Measurements from ENCODE around the gene PTPRN2. TPM values are rescaled to one million over a fixed set of nuclear protein-coding genes. Genes with fewer than 3 reads are reported as not detected.
A peak's percentile ranks its signal among the peaks of the same experiment; 100 is the strongest.

Gene PTPRN2
- polyA plus RNA-seq, 1 donor from 2014 or later = 1.6 TPM

DNA sequence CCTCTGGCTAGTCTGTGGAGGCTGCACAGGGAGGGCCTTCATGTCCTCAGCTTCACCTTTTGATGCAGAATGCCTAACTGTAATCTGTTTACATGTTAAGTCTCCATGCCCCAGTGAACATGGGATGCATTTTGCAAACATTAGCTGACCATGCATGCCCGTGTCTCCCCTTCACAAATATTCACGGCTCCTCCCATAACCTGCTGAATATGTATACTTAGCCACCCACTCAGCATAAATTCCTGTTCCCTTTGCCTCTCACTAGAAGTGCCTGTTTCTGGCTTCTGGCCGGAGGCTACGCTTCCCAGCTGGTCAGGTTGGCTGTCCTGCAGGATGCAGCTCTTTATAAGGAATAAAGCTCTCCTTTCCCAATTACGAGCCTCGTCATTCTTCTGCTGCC lies 698.1 kb downstream of the PTPRN2 start:
- Mint-ChIP-seq H3K4me1 (no peaks in the 10 kb centered on the region), H3K27ac (no peak overlapping the region), H3K27me3 (peaks cover 1% of the 10 kb centered on the region), H3K9me3 (peaks cover 0 to 5% (median 4%) of the 10 kb centered on the region in 3 donors), H3K36me3 (peaks cover 2% of the 10 kb centered on the region), H3K4me3 (no peak overlapping the region)

DNA sequence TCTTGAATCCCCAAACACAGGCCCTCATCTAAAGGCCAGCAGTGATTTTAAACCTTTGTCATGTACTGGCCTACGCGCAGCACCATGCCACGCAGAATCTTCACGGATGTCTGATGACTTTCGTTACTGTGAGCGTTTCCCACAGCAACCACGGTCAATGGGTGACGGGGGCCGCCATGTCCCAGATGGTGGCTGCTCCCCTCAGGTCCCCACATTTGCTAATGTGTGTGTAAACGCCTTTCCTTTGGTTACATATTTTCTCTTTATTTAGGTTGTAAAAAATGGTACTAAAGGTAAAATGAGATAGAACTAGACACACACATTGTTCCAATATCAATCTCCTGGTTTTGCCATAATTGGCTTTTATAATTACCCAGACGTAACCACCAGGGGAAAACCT lies 699.0 kb downstream of the PTPRN2 start:
- Mint-ChIP-seq H3K36me3 (peaks cover 2% of the 10 kb centered on the region), H3K27me3 (peaks cover 1% of the 10 kb centered on the region), H3K4me1 (no peaks in the 10 kb centered on the region), H3K4me3 (no peak overlapping the region), H3K27ac (no peak overlapping the region), H3K9me3 (peaks cover 0 to 5% (median 4%) of the 10 kb centered on the region in 3 donors)

DNA sequence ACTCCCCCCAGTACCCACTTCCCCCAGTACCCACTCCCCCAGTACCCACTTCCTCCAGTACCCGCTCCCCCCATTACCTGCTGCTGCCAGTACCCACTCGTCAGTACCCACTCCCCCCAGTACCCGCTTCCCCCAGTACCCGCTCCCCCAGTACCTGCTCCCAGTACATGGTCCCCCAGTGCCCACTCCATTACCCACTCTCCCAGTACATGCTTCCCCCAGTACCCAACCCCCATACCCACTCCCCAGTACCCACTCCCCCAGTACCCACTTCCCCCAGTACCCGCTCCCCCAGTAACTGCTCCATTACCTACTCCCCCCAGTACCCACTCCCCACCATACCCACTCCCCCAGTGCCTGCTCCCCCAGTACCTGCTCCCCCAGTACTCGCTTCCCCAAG lies 700.2 kb downstream of the PTPRN2 start:
- Mint-ChIP-seq H3K4me1 (no peaks in the 10 kb centered on the region), H3K36me3 (peaks cover 2% of the 10 kb centered on the region), H3K9me3 (peaks cover 0 to 5% (median 4%) of the 10 kb centered on the region in 3 donors), H3K27me3 (peaks cover 1% of the 10 kb centered on the region), H3K27ac (no peak overlapping the region), H3K4me3 (no peak overlapping the region)

DNA sequence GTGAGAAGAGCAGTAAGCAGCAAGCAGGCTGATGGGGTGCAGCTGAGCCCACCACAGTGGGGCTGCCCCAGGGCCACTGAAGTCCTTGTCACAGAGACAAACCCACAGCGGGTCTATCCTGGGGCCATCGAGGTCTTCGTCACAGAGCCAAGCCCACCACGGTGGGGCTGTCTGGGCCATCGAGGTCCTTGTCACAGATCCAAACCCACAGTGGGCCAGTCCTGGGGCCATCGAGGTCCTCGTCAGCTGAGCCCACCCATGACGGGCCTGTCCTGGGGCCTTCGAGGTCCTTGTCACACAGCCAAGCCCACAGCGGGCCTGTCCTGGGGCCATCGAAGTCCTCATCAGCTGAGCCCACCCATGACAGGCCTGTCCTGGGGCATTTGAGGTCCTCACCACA lies 700.9 kb downstream of the PTPRN2 start:
- Mint-ChIP-seq H3K4me1 (no peaks in the 10 kb centered on the region), H3K4me3 (no peak overlapping the region), H3K27ac (no peak overlapping the region), H3K27me3 (peaks cover 1% of the 10 kb centered on the region), H3K36me3 (peaks cover 2% of the 10 kb centered on the region), H3K9me3 (peaks cover 0 to 5% (median 4%) of the 10 kb centered on the region in 3 donors)

DNA sequence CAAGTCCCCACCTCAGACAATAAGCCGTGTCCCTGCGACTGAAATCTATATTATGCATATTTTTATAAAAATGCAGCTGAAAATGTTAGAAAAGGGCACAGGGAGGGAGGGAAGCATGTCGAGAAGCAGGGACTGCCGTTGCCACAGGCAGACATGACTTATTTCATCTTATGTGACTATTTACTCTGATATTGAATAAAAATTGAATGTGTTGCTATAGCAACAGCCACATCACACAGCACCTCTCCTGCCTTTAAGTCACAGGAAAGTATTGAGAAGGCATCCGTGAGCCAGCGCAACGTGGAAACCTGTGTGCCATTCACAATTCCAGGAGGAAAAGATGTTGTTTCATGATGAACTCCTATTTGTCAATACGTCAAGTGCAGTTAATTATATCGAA lies 701.4 kb downstream of the PTPRN2 start:
- Mint-ChIP-seq H3K9me3 (peaks cover 0 to 5% (median 4%) of the 10 kb centered on the region in 3 donors), H3K4me1 (no peaks in the 10 kb centered on the region), H3K4me3 (no peak overlapping the region), H3K27ac (no peak overlapping the region), H3K36me3 (peaks cover 2% of the 10 kb centered on the region), H3K27me3 (peaks cover 1% of the 10 kb centered on the region)

DNA sequence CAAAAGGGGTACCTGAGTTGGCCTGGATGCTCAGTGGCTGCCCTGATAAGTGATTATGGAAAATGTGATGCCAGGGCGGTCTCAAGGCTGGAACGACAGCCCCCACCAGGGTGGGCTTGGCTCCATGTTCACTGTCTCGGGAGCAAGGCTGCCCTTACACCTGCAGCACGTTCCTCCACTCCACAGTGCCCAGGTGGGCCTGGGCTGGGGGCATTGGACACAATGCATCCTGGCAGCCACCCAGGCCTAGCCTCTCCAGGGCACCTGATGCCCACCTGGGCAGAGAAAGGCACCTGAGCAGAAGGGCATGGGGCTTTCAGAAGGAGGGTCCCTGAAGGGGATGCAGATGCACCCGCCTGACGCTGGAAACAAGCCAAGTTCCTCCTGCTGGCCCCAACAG lies 702.5 kb downstream of the PTPRN2 start:
- Mint-ChIP-seq H3K36me3 (peaks cover 2% of the 10 kb centered on the region), H3K27me3 (peaks cover 1% of the 10 kb centered on the region), H3K27ac (no peak overlapping the region), H3K9me3 (peaks cover 0 to 11% (median 6%) of the 10 kb centered on the region in 3 donors), H3K4me1 (no peaks in the 10 kb centered on the region), H3K4me3 (no peak overlapping the region)

DNA sequence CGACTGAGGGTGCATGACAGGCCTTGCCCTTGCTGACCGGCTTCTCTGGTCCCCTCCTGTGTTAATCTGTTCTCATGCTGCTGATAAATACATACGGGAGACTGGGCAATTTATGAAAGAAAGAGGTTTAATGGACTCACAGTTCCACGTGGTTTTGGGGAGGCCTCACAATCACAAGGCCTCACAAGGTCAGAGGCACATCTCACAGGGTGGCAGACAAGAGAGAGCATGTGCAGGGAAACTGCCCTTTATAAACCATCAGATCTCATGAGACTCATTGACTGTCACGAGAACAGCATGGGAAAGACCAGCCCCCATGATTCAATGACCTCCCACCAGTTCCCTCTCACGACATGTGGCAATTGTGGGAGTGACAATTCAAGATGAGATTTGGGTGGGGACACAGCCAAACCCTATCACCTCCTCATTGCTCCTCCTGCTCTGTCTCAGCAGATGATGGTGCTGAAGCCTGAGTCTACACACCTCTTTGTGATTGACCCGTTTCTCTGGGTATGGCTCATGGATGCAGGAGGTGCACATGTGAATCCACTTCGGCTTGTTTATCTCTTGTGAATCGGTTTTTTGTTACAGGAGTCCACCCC lies 703.1 kb downstream of the PTPRN2 start:
- H3K36me3 Mint-ChIP-seq = peaks cover 2% of the 10 kb centered on the region
- H3K27me3 Mint-ChIP-seq = peaks cover under 1% of the 10 kb centered on the region

DNA sequence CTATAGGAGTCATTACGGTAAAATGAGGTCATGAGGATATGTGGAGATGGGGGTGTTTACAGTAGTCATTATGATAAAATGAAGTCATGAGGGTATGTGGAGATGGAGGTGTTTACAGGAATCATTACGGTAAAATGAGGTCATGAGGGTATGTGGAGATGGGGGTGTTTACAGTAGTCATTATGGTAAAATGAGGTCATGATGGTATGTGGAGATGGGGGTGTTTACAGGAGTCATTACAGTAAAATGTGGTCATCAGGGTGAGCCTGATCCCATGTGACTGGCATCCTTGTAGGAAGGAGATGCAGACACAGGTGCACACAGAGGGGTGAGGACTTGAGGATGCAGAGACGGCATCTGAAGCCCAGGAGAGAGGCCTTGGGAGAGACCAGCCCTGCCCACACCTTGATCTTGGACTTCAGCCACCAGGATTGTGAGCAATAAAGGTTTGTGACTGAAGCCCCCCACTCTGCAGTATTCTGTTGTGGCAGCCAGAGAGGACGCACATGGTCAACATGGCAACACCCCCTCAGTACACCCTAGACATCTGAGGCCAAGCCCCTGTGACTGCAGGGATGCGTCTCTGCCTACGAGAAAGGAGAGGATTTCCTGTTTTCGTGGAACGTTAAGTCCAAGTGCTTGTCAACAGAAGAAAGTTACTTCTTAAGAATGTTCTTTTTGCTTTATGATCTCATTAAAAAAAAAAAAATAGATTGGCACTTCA lies 706.4 kb downstream of the PTPRN2 start:
- H3K9me3 Mint-ChIP-seq = peaks cover 0 to 11% (median 4%) of the 10 kb centered on the region in 3 donors
- no peak overlapping the region for H3K4me3 Mint-ChIP-seq
- H3K27ac Mint-ChIP-seq = no peak overlapping the region
- no peaks in the 10 kb centered on the region for H3K4me1 Mint-ChIP-seq
- no peaks in the 10 kb centered on the region for H3K27me3 Mint-ChIP-seq
- H3K36me3 Mint-ChIP-seq = no peaks in the 10 kb centered on the region

More for the DNA sequence above, 703.1 kb downstream of the PTPRN2 start:
- H3K27ac Mint-ChIP-seq = peak overlapping the region in 1 of 3 donors; percentile 33
- peaks cover 0 to 11% (median 4%) of the 10 kb centered on the region in 3 donors for H3K9me3 Mint-ChIP-seq
- H3K4me3 Mint-ChIP-seq = no peak overlapping the region
- H3K4me1 Mint-ChIP-seq = no peaks in the 10 kb centered on the region

DNA sequence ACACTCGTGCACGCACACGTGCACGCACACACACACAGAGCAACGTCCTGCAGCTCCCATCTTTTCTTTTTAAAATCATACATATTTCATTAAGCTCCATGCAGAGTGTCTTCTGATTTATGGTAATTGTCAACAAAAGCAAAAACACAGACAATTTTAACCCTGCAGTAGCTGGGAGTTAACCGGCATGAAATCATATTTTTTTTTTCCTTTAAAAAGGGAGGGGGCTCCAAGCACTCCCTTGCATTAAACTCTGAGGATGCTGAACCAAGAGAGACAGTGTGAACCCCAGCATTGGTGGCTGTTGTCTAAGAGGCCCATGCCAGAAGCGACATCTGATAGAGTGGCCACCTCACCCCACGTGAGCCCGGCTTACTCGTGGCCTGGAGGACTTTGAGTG lies 708.2 kb downstream of the PTPRN2 start:
- Mint-ChIP-seq H3K27ac (no peak overlapping the region), H3K4me3 (peak overlapping the region in 1 of 4 donors; percentile 39), H3K9me3 (peaks cover 2 to 8% (median 2%) of the 10 kb centered on the region in 3 donors), H3K4me1 (peaks cover 0 to 4% (median 0%) of the 10 kb centered on the region in 3 donors), H3K27me3 (peaks cover 2% of the 10 kb centered on the region), H3K36me3 (no peaks in the 10 kb centered on the region)

DNA sequence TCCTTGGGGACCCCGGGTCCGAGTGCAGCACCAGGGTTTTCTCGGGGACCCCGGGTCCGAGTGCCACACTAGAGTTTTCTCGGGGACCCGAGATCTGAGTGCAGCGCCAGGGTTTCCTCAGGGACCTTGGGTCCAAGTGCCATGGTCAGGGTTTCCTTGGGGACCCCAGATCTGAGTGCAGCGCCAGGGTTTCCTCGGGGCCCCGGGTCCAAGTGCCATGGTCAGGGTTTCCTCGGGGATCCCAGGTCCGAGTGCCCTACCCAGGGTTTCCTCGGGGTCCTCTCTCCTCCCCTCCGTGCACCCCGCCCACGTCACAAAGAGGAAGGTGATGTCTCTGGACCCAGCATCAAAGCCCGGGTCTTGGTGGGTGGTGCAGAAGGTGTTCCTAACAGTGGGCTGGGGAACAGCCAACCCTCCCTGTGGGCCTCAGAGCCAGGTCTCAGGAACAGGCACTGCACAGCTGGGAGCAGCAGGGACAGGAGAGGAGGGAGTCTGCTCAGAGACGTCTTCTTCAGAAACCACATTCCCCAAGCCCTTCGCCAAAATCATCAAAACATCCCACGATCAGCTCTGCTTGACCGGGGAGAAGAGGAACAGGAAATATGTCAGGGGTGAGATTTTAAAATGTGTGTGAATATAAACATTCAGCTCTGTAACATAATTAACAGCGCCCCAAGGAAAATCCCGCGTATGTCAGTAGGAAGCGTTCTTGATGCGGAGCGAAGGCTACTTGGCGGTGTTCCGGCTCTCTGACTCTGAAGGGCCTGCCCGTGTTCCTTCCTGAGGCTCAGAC lies 710.1 kb downstream of the PTPRN2 start:
- Mint-ChIP-seq H3K27me3 (peaks cover 2% of the 10 kb centered on the region), H3K4me1 (peaks cover 0 to 4% (median 0%) of the 10 kb centered on the region in 3 donors), H3K4me3 (no peak overlapping the region), H3K27ac (no peak overlapping the region), H3K9me3 (peaks cover 2 to 8% (median 2%) of the 10 kb centered on the region in 3 donors), H3K36me3 (no peaks in the 10 kb centered on the region)

DNA sequence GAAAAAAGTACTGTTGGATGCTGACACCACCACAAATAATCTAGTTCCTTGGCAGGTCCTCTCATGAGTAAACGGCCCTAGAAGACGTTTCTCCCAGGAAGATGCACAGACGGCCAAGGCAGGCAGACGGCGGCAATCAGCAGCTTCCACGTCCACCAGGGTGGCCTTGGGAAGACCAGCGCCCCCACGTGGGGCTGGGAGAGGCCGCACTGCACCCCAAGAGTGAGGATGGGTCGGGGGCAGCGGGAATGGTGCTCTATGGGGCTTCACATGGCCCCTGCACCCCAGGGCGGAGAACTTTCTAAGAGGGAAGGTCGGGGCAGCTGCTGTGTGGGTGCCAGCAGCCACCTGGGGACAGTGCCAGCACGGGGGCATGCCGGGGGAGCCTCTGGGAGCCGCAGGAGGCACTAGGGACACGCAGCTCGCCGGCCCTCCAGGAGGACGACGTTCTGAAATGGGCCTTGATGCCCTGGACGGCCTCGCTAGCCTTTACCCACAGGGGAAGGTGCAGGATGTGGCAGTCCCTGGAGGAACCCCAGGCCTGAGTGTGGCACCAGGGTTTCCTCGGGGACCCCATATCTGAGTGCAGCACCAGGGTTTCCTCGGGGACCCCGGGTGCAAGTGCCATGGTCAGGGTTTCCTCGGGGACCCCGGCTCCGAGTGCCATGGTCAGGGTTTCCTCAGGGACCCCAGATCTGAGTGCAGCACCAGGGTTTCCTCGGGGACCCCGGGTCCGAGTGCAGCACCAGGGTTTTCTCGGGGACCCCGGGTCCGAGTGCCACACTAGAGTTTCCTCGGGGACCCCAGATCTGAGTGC lies 710.9 kb downstream of the PTPRN2 start:
- Mint-ChIP-seq H3K4me1 (peaks cover 0 to 4% (median 0%) of the 10 kb centered on the region in 3 donors), H3K27me3 (peaks cover 3% of the 10 kb centered on the region), H3K27ac (no peak overlapping the region), H3K4me3 (no peak overlapping the region), H3K36me3 (no peaks in the 10 kb centered on the region), H3K9me3 (peaks cover 2 to 8% (median 2%) of the 10 kb centered on the region in 3 donors)

DNA sequence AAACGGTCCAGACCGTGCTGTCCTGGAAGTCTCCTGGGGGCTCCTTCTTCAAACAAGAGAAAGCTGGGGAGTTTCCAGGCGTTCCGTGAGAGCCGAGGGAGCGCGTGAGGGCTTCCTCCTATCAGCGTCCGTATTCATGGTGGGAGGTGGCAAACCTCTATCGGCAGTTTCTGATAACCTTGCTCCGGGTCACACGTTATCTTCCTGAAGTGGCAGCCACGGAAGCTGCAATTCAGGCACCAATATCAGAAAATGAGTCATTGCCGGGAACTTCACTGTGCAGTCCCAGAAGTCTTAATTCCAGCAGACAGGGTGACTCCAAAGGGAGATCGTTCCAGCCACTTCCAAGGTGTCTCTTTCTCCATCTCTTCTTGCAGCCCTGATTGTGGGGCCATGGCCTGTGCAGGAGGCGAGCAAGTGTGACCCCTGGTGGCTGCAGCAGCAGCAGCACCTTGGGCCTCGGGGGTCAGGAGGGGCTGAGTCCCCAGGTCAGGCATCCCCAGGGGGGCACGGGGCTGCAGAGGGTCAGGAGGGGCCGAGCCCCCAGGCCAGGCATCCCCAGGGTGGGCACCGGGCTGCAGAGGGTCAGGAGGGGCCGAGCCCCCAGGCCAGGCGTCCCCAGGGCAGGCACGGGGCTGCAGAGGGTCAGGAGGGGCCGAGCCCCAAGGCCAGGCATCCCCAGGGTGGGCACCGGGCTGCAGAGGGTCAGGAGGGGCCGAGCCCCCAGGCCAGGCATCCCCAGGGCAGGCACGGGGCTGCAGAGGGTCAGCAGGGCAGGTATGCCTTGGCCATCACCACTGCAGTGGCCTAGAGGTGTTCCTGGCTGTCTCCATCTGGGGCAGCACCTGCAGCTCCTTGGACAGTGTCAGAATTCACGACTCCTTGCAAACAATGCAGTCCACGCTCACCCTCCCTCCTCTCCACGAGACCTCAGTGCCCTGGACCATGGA lies 712.1 kb downstream of the PTPRN2 start:
- H3K27me3 Mint-ChIP-seq = peaks cover 4% of the 10 kb centered on the region
- no peak overlapping the region for H3K27ac Mint-ChIP-seq
- H3K4me3 Mint-ChIP-seq = no peak overlapping the region
- H3K9me3 Mint-ChIP-seq = peaks cover 0 to 2% (median under 1%) of the 10 kb centered on the region in 3 donors
- no peaks in the 10 kb centered on the region for H3K36me3 Mint-ChIP-seq
- peaks cover 0 to 4% (median 0%) of the 10 kb centered on the region in 3 donors for H3K4me1 Mint-ChIP-seq

DNA sequence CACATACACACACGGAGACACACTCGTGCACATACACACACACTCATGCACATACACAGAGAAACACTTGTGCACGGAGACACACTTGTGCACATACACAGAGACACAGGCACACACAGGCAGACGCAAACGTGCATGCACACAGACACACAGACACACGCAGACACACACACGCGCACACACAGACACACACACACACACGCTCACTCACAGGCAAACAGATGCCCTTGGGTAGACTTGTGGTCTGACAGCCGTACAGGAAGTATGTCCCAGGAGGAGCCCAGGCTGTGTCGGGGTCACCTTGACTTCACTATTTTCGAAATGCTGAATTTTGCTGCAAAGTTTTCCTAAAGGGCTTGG lies 712.8 kb downstream of the PTPRN2 start:
- peaks cover 0 to 4% (median 0%) of the 10 kb centered on the region in 3 donors for H3K4me1 Mint-ChIP-seq

More for the DNA sequence above, 712.8 kb downstream of the PTPRN2 start:
- Mint-ChIP-seq H3K27me3 (peaks cover 4% of the 10 kb centered on the region), H3K36me3 (no peaks in the 10 kb centered on the region), H3K27ac (peak overlapping the region in 1 of 3 donors; percentile 8), H3K4me3 (no peak overlapping the region), H3K9me3 (peaks cover 0 to 7% (median 2%) of the 10 kb centered on the region in 3 donors)
